Pancreas (tissue), 10 donors: ENCODE measurements around the gene CABP1. TPM values are rescaled to one million over a fixed set of nuclear protein-coding genes. Genes with fewer than 3 reads are reported as not detected.
A peak's percentile ranks its signal among the peaks of the same experiment; 100 is the strongest.

Source experiments
- ATAC-seq, 4 donors: fragments of 200-7000 bp; cut with Tn5 transposase; one replicate each; pipeline versions ENCODE4 v1.8.0 to v1.9.1; 2020; ENCODE audit warnings: mild to moderate bottlenecking in 4 of 4, moderate library complexity in 4 of 4
- DNase-seq, 6 donors: peaks; one replicate each; pipeline ENCODE4 v3.0.0-alpha.2; 2020
- FAIRE-seq: peaks from 2 replicates; lab custom pipeline; 2012; peaks lifted over from hg19 to GRCh38; lab: Jason Lieb, UNC
- H3K27ac ChIP-seq, 4 donors: fragments of 200-600 bp; sonication (generic); 1 replicate in 3 of 4; 2 replicates in 1 of 4; pipeline versions ENCODE4 v1.5.0 to v1.8.0; 2020
- H3K27me3 ChIP-seq, 4 donors: fragments of 200-600 bp; one replicate each; pipeline ENCODE4 v1.8.0; 2021
- H3K36me3 ChIP-seq, 3 donors: fragments of 200-600 bp; sonication (generic) in 1 of 3; one replicate each; pipeline versions ENCODE4 v1.5.0 to v1.8.0; 2020 to 2021
- H3K4me1 ChIP-seq, 3 donors: fragments of 200-600 bp; one replicate each; pipeline ENCODE4 v1.8.0; 2021
- H3K4me3 ChIP-seq, 4 donors: fragments of 200-600 bp; sonication (generic) in 2 of 4; one replicate each; pipeline versions ENCODE4 v1.5.0 to v1.8.0; 2020 to 2021
- H3K9me3 ChIP-seq, 4 donors: fragments of 200-600 bp; one replicate each; pipeline ENCODE4 v1.8.0; 2021
- CTCF ChIP-seq, 4 donors: fragments of 200-600 bp; sonication (generic) in 3 of 4; IDR thresholded peaks; one replicate each; pipeline versions ENCODE4 v1.5.0 to v1.8.0; 2021; ENCODE audit warnings: antibody characterized with exemption in 4 of 4
- WGBS, 2 donors: extraction: QIAGEN DNeasy Blood & Tissue Kit; methylation state at CpG; one replicate each; pipeline ENCODE4 v1.1.7; 2013; 5-methylcytosine and 5-hydroxymethylcytosine counted together
- intact Hi-C, 3 donors: fragments of 100-400 bp; cut with DNase I; formaldehyde crosslinking; loops; one replicate each; pipeline versions ENCODE4 v1.11.1 to v1.14.2; 2022
- polyA plus RNA-seq, 2 donors: library from polyadenylated mRNA; stranded (reverse); fragments of 200-250 nt; gene quantifications; one replicate each; pipeline ENCODE4 v1.2.3, GENCODE V29; 2013
- total RNA-seq, 6 donors: library from RNA; stranded (reverse); fragmentation: NEBNext Ultra II Directional in 4 of 6; extraction: Animal tissue kit (Norgen Biotek cat#: 25700) in 4 of 6; gene quantifications; one replicate each; pipeline versions ENCODE4 v1.2.1 to v1.2.4, GENCODE V29; 2021 to 2023
- donor health status: healthy with polysubstance abuse.
- donor health status: DM: no; HTN: no; CAD: no; lungs with moderate emphysema.
- donor health status: DM: no; HTN: no; CAD: no.
- donor health status: control.
- donor health status: control.
- donor health status: Bipolar disorder and iron deficiency.
- donor health status: DM: yes; HTN: yes; CAD: no.
- donor health status: DM: no; HTN: no; CAD: no.
- donor health status: DM: no; HTN: no; CAD: no.
- donor health status: DM: yes; HTN: yes; CAD: no.

Gene CABP1
- total and polyA plus RNA-seq, 8 donors: 0.12 to 5.7 (median 0.54) TPM

- intact Hi-C loops: no loop called here
- H3K27me3 ChIP-seq: no peaks in the 10 kb centered on the region
- 65 to 79% methylated on average over 3 of the region's 3 CpGs for WGBS, 2 donors
- no peak for TF ChIP-seq CTCF (IDR thresholded peaks at IDR 0.05)
- FAIRE-seq (no peak), DNase-seq (no peak), ATAC-seq (no peak)
- no peak overlapping the region for H3K4me3 ChIP-seq
- no peak overlapping the region for H3K27ac ChIP-seq
- H3K36me3 ChIP-seq: no peaks in the 10 kb centered on the region
- no peaks in the 10 kb centered on the region for H3K9me3 ChIP-seq
- H3K4me1 ChIP-seq: peaks cover 5 to 14% (median 11%) of the 10 kb centered on the region in 3 donors
Measured at GRCh38 chr12:120685522-120685921, 45.1 kb downstream of the CABP1 start.

- ATAC-seq: peak; percentile 84 to 93 (median 86)
- Histone ChIP-seq H3K27ac (peak overlapping the region; percentile 74 to 88 (median 86)), H3K4me1 (peaks cover 8 to 21% (median 16%) of the 10 kb centered on the region in 3 donors), H3K4me3 (peak overlapping the region; percentile 74 to 99 (median 96)), H3K9me3 (no peaks in the 10 kb centered on the region), H3K36me3 (no peaks in the 10 kb centered on the region), H3K27me3 (no peaks in the 10 kb centered on the region)
- no peak for FAIRE-seq
- DNase-seq: peak; percentile 97 to 100 (median 98)
- 0 to 1% methylated on average over 46 of the region's 46 CpGs for WGBS, 2 donors
- intact Hi-C loops: no loop called here
- TF ChIP-seq CTCF (IDR thresholded peaks at IDR 0.05): no peak
Measured at GRCh38 chr12:120686151-120686689, 45.8 kb downstream of the CABP1 start.

- 0 to 1% methylated on average over 63 to 84 of the region's 84 CpGs for WGBS, 2 donors
- DNase-seq (peak; percentile 97 to 99 (median 98)), ATAC-seq (peak; percentile 85 to 93 (median 88)), FAIRE-seq (no peak)
- Histone ChIP-seq H3K9me3 (no peaks in the 10 kb centered on the region), H3K27me3 (no peaks in the 10 kb centered on the region), H3K27ac (peak within 1 kb of the TSS; percentile 74 to 88 (median 86)), H3K4me1 (peaks cover 11 to 26% (median 16%) of the 10 kb centered on the region in 3 donors), H3K4me3 (peak within 1 kb of the TSS; percentile 74 to 99 (median 96)), H3K36me3 (no peaks in the 10 kb centered on the region)
- intact Hi-C loops: no loop called here
- TF ChIP-seq CTCF (IDR thresholded peaks at IDR 0.05): no peak
Measured at GRCh38 chr12:120686690-120687577, 46.5 kb downstream of the CABP1 start, which contains the start of gene MLEC. Gene MLEC, plus strand, starts transcription at chr12:120687149. Its CDS starts 148 bp downstream, at chr12:120687297.

- TF ChIP-seq CTCF (IDR thresholded peaks at IDR 0.05): no peak
- peaks cover 11 to 33% (median 23%) of the 10 kb centered on the region in 3 donors for H3K4me1 ChIP-seq
- no peaks in the 10 kb centered on the region for H3K9me3 ChIP-seq
- no peak for FAIRE-seq
- intact Hi-C loops: no loop called here
- H3K27me3 ChIP-seq: no peaks in the 10 kb centered on the region
- WGBS, 2 donors: 1% methylated on average over 30 to 31 of the region's 31 CpGs
- ATAC-seq: no peak
- peak overlapping the region; percentile 74 to 99 (median 96) for H3K4me3 ChIP-seq
- no peaks in the 10 kb centered on the region for H3K36me3 ChIP-seq
- no peak for DNase-seq
- peak overlapping the region; percentile 74 to 88 (median 86) for H3K27ac ChIP-seq
Measured at GRCh38 chr12:120687578-120688289, 47.3 kb downstream of the CABP1 start.
